ENCODE data around the gene MIEN1. TPM values are rescaled to one million over a fixed set of nuclear protein-coding genes. Genes with fewer than 3 reads are reported as not detected.
"Not testable (repeated sequence)": the region's sequence is repeated elsewhere in the genome, so short reads cannot be mapped to it uniquely, and the experiment has no call there.

MIEN1 gene
- total RNA-seq, 1 experiment from 2014 or later, result 42.1 TPM

DNA sequence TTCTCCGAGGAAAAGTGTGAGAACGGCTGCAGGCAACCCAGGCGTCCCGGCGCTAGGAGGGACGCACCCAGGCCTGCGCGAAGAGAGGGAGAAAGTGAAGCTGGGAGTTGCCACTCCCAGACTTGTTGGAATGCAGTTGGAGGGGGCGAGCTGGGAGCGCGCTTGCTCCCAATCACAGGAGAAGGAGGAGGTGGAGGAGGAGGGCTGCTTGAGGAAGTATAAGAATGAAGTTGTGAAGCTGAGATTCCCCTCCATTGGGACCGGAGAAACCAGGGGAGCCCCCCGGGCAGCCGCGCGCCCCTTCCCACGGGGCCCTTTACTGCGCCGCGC, 30.5 kb downstream of the MIEN1 start, which contains the start of gene ERBB2:
Gene ERBB2 (plus strand): TSS at position 247 of the 330 bp plus-strand sequence. CDS start 175 bp downstream, outside the sequence.
- Mint-ChIP-seq H3K27me3 (ENCODE audit: insufficient read depth, unreplicated experiment) (no peaks in the 10 kb centered on the region), H3K4me3 (ENCODE audit: unreplicated experiment) (peak within 1 kb of the TSS; percentile 81), H3K4me1 (ENCODE audit: insufficient read depth, unreplicated experiment) (peaks cover 20% of the 10 kb centered on the region), H3K9me3 (ENCODE audit: unreplicated experiment) (no peaks in the 10 kb centered on the region), H3K27ac (ENCODE audit: low read depth, unreplicated experiment) (peak within 1 kb of the TSS; percentile 56), H3K36me3 (ENCODE audit: insufficient read depth, unreplicated experiment) (no peaks in the 10 kb centered on the region)
- TF ChIP-seq, protein P1, sequence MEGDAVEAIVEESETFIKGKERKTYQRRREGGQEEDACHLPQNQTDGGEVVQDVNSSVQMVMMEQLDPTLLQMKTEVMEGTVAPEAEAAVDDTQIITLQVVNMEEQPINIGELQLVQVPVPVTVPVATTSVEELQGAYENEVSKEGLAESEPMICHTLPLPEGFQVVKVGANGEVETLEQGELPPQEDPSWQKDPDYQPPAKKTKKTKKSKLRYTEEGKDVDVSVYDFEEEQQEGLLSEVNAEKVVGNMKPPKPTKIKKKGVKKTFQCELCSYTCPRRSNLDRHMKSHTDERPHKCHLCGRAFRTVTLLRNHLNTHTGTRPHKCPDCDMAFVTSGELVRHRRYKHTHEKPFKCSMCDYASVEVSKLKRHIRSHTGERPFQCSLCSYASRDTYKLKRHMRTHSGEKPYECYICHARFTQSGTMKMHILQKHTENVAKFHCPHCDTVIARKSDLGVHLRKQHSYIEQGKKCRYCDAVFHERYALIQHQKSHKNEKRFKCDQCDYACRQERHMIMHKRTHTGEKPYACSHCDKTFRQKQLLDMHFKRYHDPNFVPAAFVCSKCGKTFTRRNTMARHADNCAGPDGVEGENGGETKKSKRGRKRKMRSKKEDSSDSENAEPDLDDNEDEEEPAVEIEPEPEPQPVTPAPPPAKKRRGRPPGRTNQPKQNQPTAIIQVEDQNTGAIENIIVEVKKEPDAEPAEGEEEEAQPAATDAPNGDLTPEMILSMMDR (IDR thresholded peaks at IDR 0.05; ENCODE audit: unreplicated experiment), result no peak
- intact Hi-C loops (cut with micrococcal nuclease), result no loop called here
- CTCF ChIA-PET, result interaction anchor here (0.6 to 2.5 kb wide), 8 partner anchors 8 to 81 kb away, joined by 3 to 13 read pairs (median 6); partner anchors contain the start of genes MIEN1 and PGAP3
- POLR2A ChIA-PET, result interaction anchor here (0.6 to 3.1 kb wide), 23 partner anchors 8 to 281 kb away, joined by 3 to 68 read pairs (median 6); partner anchors contain the start of genes CDK12, MIEN1, PGAP3 and PSMD3
- BruUV-seq (replicated peaks), result no TSS peak
- peak; percentile 83 for DNase-seq (ENCODE audit: unreplicated experiment)

DNA sequence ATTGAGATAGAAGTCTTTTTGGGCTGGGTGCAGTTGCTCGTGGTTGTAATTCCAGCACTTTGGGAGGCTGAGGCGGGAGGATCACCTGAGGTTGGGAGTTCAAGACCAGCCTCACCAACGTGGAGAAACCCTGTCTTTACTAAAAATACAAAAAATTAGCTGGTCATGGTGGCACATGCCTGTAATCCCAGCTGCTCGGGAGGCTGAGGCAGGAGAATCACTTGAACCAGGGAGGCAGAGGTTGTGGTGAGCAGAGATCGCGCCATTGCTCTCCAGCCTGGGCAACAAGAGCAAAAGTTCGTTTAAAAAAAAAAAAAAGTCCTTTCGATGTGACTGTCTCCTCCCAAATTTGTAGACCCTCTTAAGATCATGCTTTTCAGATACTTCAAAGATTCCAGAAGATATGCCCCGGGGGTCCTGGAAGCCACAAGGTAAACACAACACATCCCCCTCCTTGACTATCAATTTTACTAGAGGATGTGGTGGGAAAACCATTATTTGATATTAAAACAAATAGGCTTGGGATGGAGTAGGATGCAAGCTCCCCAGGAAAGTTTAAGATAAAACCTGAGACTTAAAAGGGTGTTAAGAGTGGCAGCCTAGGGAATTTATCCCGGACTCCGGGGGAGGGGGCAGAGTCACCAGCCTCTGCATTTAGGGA, 31.0 kb downstream of the MIEN1 start:
- H3K36me3 Mint-ChIP-seq (ENCODE audit: insufficient read depth, unreplicated experiment); intact Hi-C loops (cut with micrococcal nuclease); BruUV-seq (replicated peaks); H3K27me3 Mint-ChIP-seq (ENCODE audit: insufficient read depth, unreplicated experiment); DNase-seq (ENCODE audit: unreplicated experiment); H3K9me3 Mint-ChIP-seq (ENCODE audit: unreplicated experiment): not testable (repeated sequence)
- CTCF ChIA-PET, result interaction anchor here (0.8 to 2.5 kb wide), 4 partner anchors 8 to 80 kb away, joined by 3 to 13 read pairs (median 4); partner anchors contain the start of gene MIEN1
- Mint-ChIP-seq H3K4me3 (ENCODE audit: unreplicated experiment) (peak overlapping the region; percentile 81), H3K4me1 (ENCODE audit: insufficient read depth, unreplicated experiment) (peaks cover 15% of the 10 kb centered on the region), H3K27ac (ENCODE audit: low read depth, unreplicated experiment) (peak overlapping the region; percentile 56)
- POLR2A ChIA-PET, result interaction anchor here (0.6 to 3.1 kb wide), 21 partner anchors 11 to 282 kb away, joined by 3 to 68 read pairs (median 6); partner anchors contain the start of genes CDK12, MIEN1, PGAP3 and PSMD3

- Mint-ChIP-seq H3K27me3 (ENCODE audit: insufficient read depth, unreplicated experiment) (no peaks in the 10 kb centered on the region), H3K4me1 (ENCODE audit: insufficient read depth, unreplicated experiment) (peaks cover 15% of the 10 kb centered on the region), H3K9me3 (ENCODE audit: unreplicated experiment) (no peaks in the 10 kb centered on the region), H3K27ac (ENCODE audit: low read depth, unreplicated experiment) (no peak overlapping the region), H3K4me3 (ENCODE audit: unreplicated experiment) (no peak overlapping the region), H3K36me3 (ENCODE audit: insufficient read depth, unreplicated experiment) (no peaks in the 10 kb centered on the region)
- no peak for DNase-seq (ENCODE audit: unreplicated experiment)
- no TSS peak for BruUV-seq (replicated peaks)
- CTCF ChIA-PET, result interaction anchor here (0.5 to 1.4 kb wide), 5 partner anchors 32 to 63 kb away, joined by 3 to 4 read pairs (median 3); no protein-coding TSS in a partner anchor
- intact Hi-C loops (cut with micrococcal nuclease), result no loop called here
- TF ChIP-seq, protein P1 (IDR thresholded peaks at IDR 0.05; ENCODE audit: unreplicated experiment), result no peak
- POLR2A ChIA-PET, result interaction anchor here (0.6 kb wide), 2 partner anchors 9 to 36 kb away, joined by 3 read pairs; no protein-coding TSS in a partner anchor
These were observed 32.4 kb downstream of the MIEN1 start for GRCh38 chr17:39697961-39698360.

DNA sequence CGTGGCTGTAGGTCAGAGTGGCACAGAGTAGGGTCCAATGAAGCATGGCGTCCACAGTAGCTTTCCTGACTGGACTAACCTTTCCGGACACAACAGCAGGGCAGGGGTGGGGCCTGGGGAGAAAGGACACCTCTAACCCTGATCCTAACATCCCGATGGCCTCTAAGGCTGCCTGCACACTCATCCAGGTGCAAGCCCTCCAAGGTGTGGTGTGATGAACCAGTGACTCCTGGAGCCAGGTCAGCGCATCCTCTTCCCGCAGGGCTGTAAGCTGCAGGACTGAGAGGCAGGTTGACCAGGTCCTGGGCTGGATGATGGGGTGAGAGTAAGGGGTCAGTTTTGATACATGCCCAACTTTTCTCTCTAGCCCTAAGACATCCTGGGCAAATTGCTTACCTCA, 33.6 kb downstream of the MIEN1 start:
- ChIA-PET POLR2A (interaction anchor here (0.8 kb wide), 1 partner anchor 9 kb away, joined by 3 read pairs; the partner anchor contains the start of gene PGAP3), CTCF (interaction anchor here (0.6 kb wide), 1 partner anchor 337 kb away, joined by 3 read pairs; no protein-coding TSS in a partner anchor)
- Mint-ChIP-seq H3K4me3 (ENCODE audit: unreplicated experiment) (no peak overlapping the region), H3K27me3 (ENCODE audit: insufficient read depth, unreplicated experiment) (no peaks in the 10 kb centered on the region), H3K36me3 (ENCODE audit: insufficient read depth, unreplicated experiment) (no peaks in the 10 kb centered on the region), H3K9me3 (ENCODE audit: unreplicated experiment) (no peaks in the 10 kb centered on the region), H3K4me1 (ENCODE audit: insufficient read depth, unreplicated experiment) (peaks cover 10% of the 10 kb centered on the region), H3K27ac (ENCODE audit: low read depth, unreplicated experiment) (no peak overlapping the region)
- TF ChIP-seq, protein P1 (IDR thresholded peaks at IDR 0.05; ENCODE audit: unreplicated experiment), result no peak
- no peak for DNase-seq (ENCODE audit: unreplicated experiment)
- intact Hi-C loops (cut with micrococcal nuclease), result no loop called here
- BruUV-seq (replicated peaks), result no TSS peak
